Peyer's patch (tissue), 4 donors: ENCODE results near the gene GPC3. TPM values are rescaled to one million over a fixed set of nuclear protein-coding genes. Genes with fewer than 3 reads are reported as not detected.

ENCODE experiments used
- DNase-seq, 3 donors: peaks; one replicate each; pipeline ENCODE4 v3.0.0-alpha.2; 2017 to 2019
- H3K27ac ChIP-seq, 4 donors: fragments of 200-600 bp; sonication (generic); one replicate each; pipeline ENCODE4 v1.5.1; 2016 to 2019
- H3K27me3 ChIP-seq, 2 donors: fragments of 200-600 bp; sonication (generic); one replicate each; pipeline ENCODE4 v1.5.1; 2019
- H3K36me3 ChIP-seq, 3 donors: fragments of 200-600 bp; sonication (generic); one replicate each; pipeline ENCODE4 v1.5.1; 2016 to 2019
- H3K4me1 ChIP-seq, 4 donors: fragments of 200-600 bp; sonication (generic); one replicate each; pipeline ENCODE4 v1.5.1; 2016 to 2019
- H3K4me3 ChIP-seq, 4 donors: fragments of 200-600 bp; sonication (generic); 1 replicate in 3 of 4; 2 replicates in 1 of 4; pipeline ENCODE4 v1.5.1; 2016 to 2019; ENCODE audit warnings: mild to moderate bottlenecking in 1 of 4
- H3K9me3 ChIP-seq, 4 donors: fragments of 200-600 bp; sonication (generic); one replicate each; pipeline ENCODE4 v1.5.1; 2016 to 2019; ENCODE audit warnings: mild to moderate bottlenecking in 1 of 4
- CTCF ChIP-seq, 6 experiments: fragments of 450-650 bp in 4 of 6; fragments of 200-600 bp in 2 of 6; sonication (generic) in 1 of 6; IDR thresholded peaks; one replicate each; pipeline ENCODE4 v1.5.1; 2017 to 2019; ENCODE audit warnings: antibody characterized with exemption in 6 of 6, mild to moderate bottlenecking in 3 of 6, moderate library complexity in 1 of 6
- POLR2A ChIP-seq, 2 donors: fragments of 450-650 bp; IDR thresholded peaks; one replicate each; pipeline ENCODE4 v1.5.1; 2017; ENCODE audit warnings: antibody characterized with exemption in 2 of 2, mild to moderate bottlenecking in 2 of 2, moderate library complexity in 2 of 2
- total RNA-seq, 4 donors: library from RNA; depleted of rRNA; stranded (reverse); fragments of >200 nt; gene quantifications; one replicate each; pipeline ENCODE4 v1.1.0, GENCODE V29; 2016

GPC3 gene
- total RNA-seq, 4 donors from 2014 or later: 1.1 to 7.2 (median 5.8) TPM

GRCh38 chrX:133715715-133716114 lies 269.7 kb downstream of the GPC3 start:
- H3K4me3 ChIP-seq: no peak overlapping the region
- TF ChIP-seq POLR2A (IDR thresholded peaks at IDR 0.05) (no peak), CTCF (IDR thresholded peaks at IDR 0.05) (no peak)
- no peaks in the 10 kb centered on the region for H3K9me3 ChIP-seq
- H3K27ac ChIP-seq: no peak overlapping the region
- no peaks in the 10 kb centered on the region for H3K36me3 ChIP-seq
- DNase-seq: no peak
- H3K27me3 ChIP-seq: no peaks in the 10 kb centered on the region
- H3K4me1 ChIP-seq: no peaks in the 10 kb centered on the region

GRCh38 chrX:133709501-133709900 lies 275.9 kb downstream of the GPC3 start:
- Histone ChIP-seq H3K27ac (no peak overlapping the region), H3K36me3 (no peaks in the 10 kb centered on the region), H3K4me1 (no peaks in the 10 kb centered on the region), H3K27me3 (no peaks in the 10 kb centered on the region), H3K4me3 (no peak overlapping the region), H3K9me3 (no peaks in the 10 kb centered on the region)
- no peak for TF ChIP-seq POLR2A (IDR thresholded peaks at IDR 0.05)
- TF ChIP-seq CTCF (IDR thresholded peaks at IDR 0.05): no peak
- DNase-seq: no peak

- H3K4me1 ChIP-seq: no peaks in the 10 kb centered on the region
- no peaks in the 10 kb centered on the region for H3K27me3 ChIP-seq
Observed at GRCh38 chrX:133706890-133707289, 278.5 kb downstream of the GPC3 start.

GRCh38 chrX:133702230-133702629 lies 283.2 kb downstream of the GPC3 start:
- Histone ChIP-seq H3K9me3 (no peaks in the 10 kb centered on the region), H3K4me1 (no peaks in the 10 kb centered on the region), H3K4me3 (no peak overlapping the region), H3K27me3 (no peaks in the 10 kb centered on the region), H3K27ac (no peak overlapping the region), H3K36me3 (no peaks in the 10 kb centered on the region)
- no peak for DNase-seq
- TF ChIP-seq CTCF (IDR thresholded peaks at IDR 0.05): no peak
- TF ChIP-seq POLR2A (IDR thresholded peaks at IDR 0.05): no peak

More at GRCh38 chrX:133706890-133707289, 278.5 kb downstream of the GPC3 start:
- no peak overlapping the region for H3K27ac ChIP-seq
- H3K9me3 ChIP-seq: no peaks in the 10 kb centered on the region
- H3K4me3 ChIP-seq: no peak overlapping the region
- no peak for DNase-seq
- no peaks in the 10 kb centered on the region for H3K36me3 ChIP-seq
- TF ChIP-seq CTCF (IDR thresholded peaks at IDR 0.05): no peak
- TF ChIP-seq POLR2A (IDR thresholded peaks at IDR 0.05): no peak

- H3K4me1 ChIP-seq: no peaks in the 10 kb centered on the region
- no peaks in the 10 kb centered on the region for H3K27me3 ChIP-seq
- no peak overlapping the region for H3K4me3 ChIP-seq
- H3K36me3 ChIP-seq: no peaks in the 10 kb centered on the region
- no peak for DNase-seq
- TF ChIP-seq POLR2A (IDR thresholded peaks at IDR 0.05) (no peak), CTCF (IDR thresholded peaks at IDR 0.05) (no peak)
- no peak overlapping the region for H3K27ac ChIP-seq
- H3K9me3 ChIP-seq: no peaks in the 10 kb centered on the region
Observed at GRCh38 chrX:133699023-133699728, 286.2 kb downstream of the GPC3 start.
